NT2/D1 (cell line): Measurements from ENCODE around the gene PDPK1.

Experiments
- DNase-seq: peaks from one replicate; pipeline ENCODE4 v3.0.0-alpha.2; 2011; ENCODE audit warnings: low read depth, low spot score
- H3K27me3 ChIP-seq: 2 replicates; pipeline ENCODE4 v1.6.0; 2011; ENCODE audit warnings: mild to moderate bottlenecking; ENCODE audit not compliant: insufficient read length, insufficient read depth
- H3K36me3 ChIP-seq: 2 replicates; pipeline ENCODE4 v1.6.1; 2011; ENCODE audit warnings: mild to moderate bottlenecking, low read length, mixed read lengths; ENCODE audit not compliant: insufficient read depth, insufficient read length
- H3K4me1 ChIP-seq: 2 replicates; pipeline ENCODE4 v1.5.1; 2011; ENCODE audit not compliant: insufficient read depth, insufficient read length
- H3K4me3 ChIP-seq: 2 replicates; pipeline ENCODE4 v1.5.1; 2011; ENCODE audit warnings: low read depth; ENCODE audit not compliant: insufficient read length
- H3K9ac ChIP-seq: 2 replicates; pipeline ENCODE4 v1.6.0; 2011; ENCODE audit warnings: low read depth; ENCODE audit not compliant: insufficient read length
- H3K9me3 ChIP-seq: 2 replicates; pipeline ENCODE4 v1.5.1; 2011; ENCODE audit warnings: mild to moderate bottlenecking, low read length; ENCODE audit not compliant: insufficient read depth
- SUZ12 ChIP-seq: IDR thresholded peaks from 2 replicates; pipeline ENCODE4 v1.6.1; 2011; ENCODE audit not compliant: insufficient read length, insufficient read depth; ENCODE audit errors: extremely low read depth
- YY1 ChIP-seq: IDR thresholded peaks from 2 replicates; pipeline ENCODE4 v1.6.1; 2011; ENCODE audit not compliant: insufficient read length, insufficient read depth
- ZNF274 ChIP-seq: IDR thresholded peaks from 2 replicates; pipeline ENCODE4 v1.6.1; 2011; ENCODE audit warnings: mild to moderate bottlenecking, low read depth, low read length

The PDPK1 gene

GRCh38 chr16:2537451-2538379, at the start of gene PDPK1:
Gene PDPK1, plus strand, starts transcription at chr16:2538021. Its CDS starts 92 bp downstream, at chr16:2538113.
- peaks cover 17% of the 10 kb centered on the region for H3K4me1 ChIP-seq
- peaks cover 16% of the 10 kb centered on the region for H3K36me3 ChIP-seq
- peak within 1 kb of the TSS; percentile 90 for H3K9ac ChIP-seq
- peak within 1 kb of the TSS; percentile 76 for H3K4me3 ChIP-seq
- peak; percentile 95 for DNase-seq
- no peaks in the 10 kb centered on the region for H3K27me3 ChIP-seq
- no peaks in the 10 kb centered on the region for H3K9me3 ChIP-seq
- TF ChIP-seq SUZ12 (no peak), YY1 (peak; percentile 40)

DNA sequence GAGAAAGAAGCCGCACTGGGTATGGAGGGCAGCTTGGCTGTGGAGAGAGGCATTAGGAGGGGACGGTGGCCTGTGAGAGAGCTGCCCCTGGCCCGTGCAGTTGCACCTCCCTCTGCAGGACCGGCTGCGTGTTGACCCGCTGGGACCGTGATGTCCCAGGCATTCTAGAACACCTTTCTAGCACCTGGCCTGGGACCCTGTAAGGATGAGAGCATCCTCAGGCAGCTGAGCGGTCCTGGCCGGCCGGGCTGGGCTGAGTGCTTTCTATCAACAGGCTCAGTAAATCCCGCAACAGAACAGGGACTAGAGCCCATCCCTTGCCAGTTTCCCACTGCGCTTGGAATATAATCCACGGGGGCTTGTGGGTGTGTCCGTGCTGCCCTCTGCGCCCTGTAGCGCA, 48.2 kb upstream of the PDPK1 start:
- Histone ChIP-seq H3K9me3 (no peaks in the 10 kb centered on the region), H3K36me3 (peaks cover 9% of the 10 kb centered on the region), H3K4me3 (no peak overlapping the region), H3K27me3 (no peaks in the 10 kb centered on the region), H3K4me1 (peaks cover 10% of the 10 kb centered on the region), H3K9ac (no peak overlapping the region)
- DNase-seq = no peak
- no peak for TF ChIP-seq SUZ12
- no peak for TF ChIP-seq ZNF274
- TF ChIP-seq YY1 = no peak

GRCh38 chr16:2490190-2491105, 47.4 kb upstream of the PDPK1 start:
- no peak for DNase-seq
- H3K4me3 ChIP-seq = no peak overlapping the region
- no peak overlapping the region for H3K9ac ChIP-seq
- peaks cover 9% of the 10 kb centered on the region for H3K36me3 ChIP-seq
- H3K9me3 ChIP-seq = no peaks in the 10 kb centered on the region
- H3K27me3 ChIP-seq = no peaks in the 10 kb centered on the region
- peaks cover 10% of the 10 kb centered on the region for H3K4me1 ChIP-seq
- TF ChIP-seq SUZ12 (no peak), ZNF274 (no peak), YY1 (no peak)

DNA sequence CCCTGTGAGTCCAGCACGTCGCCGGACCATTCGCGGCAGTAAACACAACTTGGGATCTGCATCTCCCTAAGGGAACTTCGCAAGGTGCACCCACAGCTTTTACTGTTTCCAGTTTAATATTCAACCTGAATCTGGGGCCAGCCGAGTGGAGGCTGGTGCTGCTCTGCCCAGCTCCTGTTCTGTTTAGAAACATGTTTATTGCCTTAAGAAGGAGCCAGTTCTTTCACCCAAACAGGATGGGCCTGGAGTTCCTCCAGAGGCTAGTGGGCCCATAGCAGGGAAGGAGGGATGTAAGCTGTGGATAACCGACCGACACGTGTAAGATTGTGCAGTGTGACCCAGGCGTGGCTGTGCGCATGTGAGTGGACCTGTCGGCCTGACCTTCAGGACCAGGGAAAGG, 45.5 kb upstream of the PDPK1 start:
- peaks cover 11% of the 10 kb centered on the region for H3K4me1 ChIP-seq
- H3K27me3 ChIP-seq = no peaks in the 10 kb centered on the region
- H3K36me3 ChIP-seq = peaks cover 22% of the 10 kb centered on the region
- TF ChIP-seq SUZ12 (no peak), YY1 (no peak), ZNF274 (no peak)
- no peak overlapping the region for H3K9ac ChIP-seq
- DNase-seq = no peak
- H3K4me3 ChIP-seq = no peak overlapping the region
- H3K9me3 ChIP-seq = no peaks in the 10 kb centered on the region

GRCh38 chr16:2493605-2494004, 44.2 kb upstream of the PDPK1 start:
- peaks cover 31% of the 10 kb centered on the region for H3K36me3 ChIP-seq

DNA sequence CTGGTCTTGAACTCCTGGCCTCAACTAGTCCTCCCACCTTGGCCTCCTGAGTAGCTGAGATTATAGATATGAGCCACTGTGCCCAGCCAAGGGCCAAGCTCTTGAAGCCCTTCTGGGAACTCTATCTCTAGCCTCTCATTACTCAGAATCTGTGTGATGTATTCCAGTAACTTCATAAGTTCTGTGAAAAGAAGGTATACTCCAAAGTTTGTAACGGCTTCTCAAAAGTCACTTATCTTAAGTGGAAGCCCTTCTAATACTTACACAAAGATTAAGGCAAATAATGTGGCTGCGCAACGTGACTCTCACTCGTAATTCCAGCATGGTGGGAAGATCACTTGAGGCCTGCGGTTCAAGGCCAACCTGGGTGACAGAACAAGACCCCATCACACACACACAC, 43.2 kb upstream of the PDPK1 start:
- peaks cover 38% of the 10 kb centered on the region for H3K36me3 ChIP-seq
- H3K4me1 ChIP-seq = peaks cover 6% of the 10 kb centered on the region
- no peaks in the 10 kb centered on the region for H3K27me3 ChIP-seq
- DNase-seq = no peak
- no peak overlapping the region for H3K4me3 ChIP-seq
- TF ChIP-seq SUZ12 (no peak), YY1 (no peak), ZNF274 (no peak)
- H3K9me3 ChIP-seq = no peaks in the 10 kb centered on the region
- H3K9ac ChIP-seq = no peak overlapping the region

More at GRCh38 chr16:2493605-2494004, 44.2 kb upstream of the PDPK1 start:
- no peak for DNase-seq
- Histone ChIP-seq H3K4me1 (peaks cover 6% of the 10 kb centered on the region), H3K9me3 (no peaks in the 10 kb centered on the region), H3K4me3 (no peak overlapping the region), H3K9ac (no peak overlapping the region), H3K27me3 (no peaks in the 10 kb centered on the region)
- TF ChIP-seq SUZ12 (no peak), YY1 (no peak), ZNF274 (no peak)
